Osteoblast (primary cell): ENCODE data around the gene ALPL. TPM values are rescaled to one million over a fixed set of nuclear protein-coding genes. Genes with fewer than 3 reads are reported as not detected.

Experiments used
- DNase-seq: peaks from one replicate; pipeline ENCODE4 v3.0.0; 2011; ENCODE audit warnings: low spot score, mixed read lengths; ENCODE audit not compliant: insufficient read length; ENCODE audit errors: missing footprints
- H2AFZ ChIP-seq: 2 replicates; pipeline ENCODE4 v1.6.0; 2011; ENCODE audit warnings: mild to moderate bottlenecking, low read length
- H3K27ac ChIP-seq: 2 replicates; pipeline ENCODE4 v1.5.1; 2011; ENCODE audit warnings: mild to moderate bottlenecking, low read depth, low read length, moderate library complexity
- H3K27me3 ChIP-seq: 2 replicates; pipeline ENCODE4 v1.6.0; 2012; ENCODE audit warnings: mild to moderate bottlenecking, control low read depth, inconsistent platforms, low read length, moderate library complexity; ENCODE audit not compliant: insufficient read depth
- H3K36me3 ChIP-seq: 2 replicates; pipeline ENCODE4 v1.5.1; 2011; ENCODE audit warnings: mild to moderate bottlenecking, low read length, control low read depth, moderate library complexity; ENCODE audit not compliant: insufficient read depth
- H3K4me1 ChIP-seq: 2 replicates; pipeline ENCODE4 v1.5.1; 2011; ENCODE audit warnings: mild to moderate bottlenecking, low read length, control low read depth, moderate library complexity; ENCODE audit not compliant: insufficient read depth
- H3K4me2 ChIP-seq: 2 replicates; pipeline ENCODE4 v1.6.0; 2011; ENCODE audit warnings: mild to moderate bottlenecking, low read length; ENCODE audit not compliant: insufficient read depth
- H3K4me3 ChIP-seq: fragments of 200-600 bp; sonication (generic); 3 replicates; pipeline ENCODE4 v1.5.1; 2012; ENCODE audit warnings: mild to moderate bottlenecking, low read length, inconsistent platforms; ENCODE audit not compliant: insufficient read depth
- H3K79me2 ChIP-seq: 2 replicates; pipeline ENCODE4 v1.6.0; 2012; ENCODE audit warnings: mild to moderate bottlenecking, low read length, control low read depth, inconsistent platforms; ENCODE audit not compliant: insufficient read depth
- H3K9me3 ChIP-seq: 2 replicates; pipeline ENCODE4 v1.5.1; 2011; ENCODE audit warnings: low read depth, low read length, control low read depth
- H4K20me1 ChIP-seq: 2 replicates; pipeline ENCODE4 v1.6.0; 2012; ENCODE audit warnings: mild to moderate bottlenecking, low read length, control low read depth; ENCODE audit not compliant: insufficient read depth
- CTCF ChIP-seq: IDR thresholded peaks from 2 replicates; pipeline ENCODE4 v1.5.1; 2011; ENCODE audit warnings: mild to moderate bottlenecking, low read depth, low read length, moderate library complexity; ENCODE audit errors: extremely low read depth
- total RNA-seq: library from RNA; depleted of rRNA; stranded (reverse); fragments of >200 nt; gene quantifications from 2 replicates; pipeline ENCODE4 v1.2.3, GENCODE V29; 2012

The ALPL gene
- total RNA-seq, 1 donor, result 8.0 TPM

GRCh38 chr1:21598417-21598816, 89.2 kb downstream of the ALPL start:
- no peaks in the 10 kb centered on the region for H3K36me3 ChIP-seq
- H3K4me2 ChIP-seq, result no peak overlapping the region
- no peak for TF ChIP-seq CTCF
- H3K9me3 ChIP-seq, result no peaks in the 10 kb centered on the region
- H3K4me3 ChIP-seq, result no peak overlapping the region
- DNase-seq, result no peak
- H2AFZ ChIP-seq, result no peak overlapping the region
- no peaks in the 10 kb centered on the region for H4K20me1 ChIP-seq
- H3K27me3 ChIP-seq, result peaks cover 2% of the 10 kb centered on the region
- no peak overlapping the region for H3K27ac ChIP-seq
- H3K4me1 ChIP-seq, result no peaks in the 10 kb centered on the region
- H3K79me2 ChIP-seq, result no peaks in the 10 kb centered on the region

- Histone ChIP-seq H3K36me3 (no peaks in the 10 kb centered on the region), H3K4me3 (no peak overlapping the region), H3K27me3 (no peaks in the 10 kb centered on the region), H3K9me3 (no peaks in the 10 kb centered on the region), H2AFZ (no peak overlapping the region), H3K4me2 (no peak overlapping the region), H3K27ac (no peak overlapping the region), H3K79me2 (no peaks in the 10 kb centered on the region), H4K20me1 (no peaks in the 10 kb centered on the region), H3K4me1 (no peaks in the 10 kb centered on the region)
- TF ChIP-seq CTCF, result no peak
- no peak for DNase-seq
Observed at GRCh38 chr1:21598904-21599303, 89.7 kb downstream of the ALPL start.

DNA sequence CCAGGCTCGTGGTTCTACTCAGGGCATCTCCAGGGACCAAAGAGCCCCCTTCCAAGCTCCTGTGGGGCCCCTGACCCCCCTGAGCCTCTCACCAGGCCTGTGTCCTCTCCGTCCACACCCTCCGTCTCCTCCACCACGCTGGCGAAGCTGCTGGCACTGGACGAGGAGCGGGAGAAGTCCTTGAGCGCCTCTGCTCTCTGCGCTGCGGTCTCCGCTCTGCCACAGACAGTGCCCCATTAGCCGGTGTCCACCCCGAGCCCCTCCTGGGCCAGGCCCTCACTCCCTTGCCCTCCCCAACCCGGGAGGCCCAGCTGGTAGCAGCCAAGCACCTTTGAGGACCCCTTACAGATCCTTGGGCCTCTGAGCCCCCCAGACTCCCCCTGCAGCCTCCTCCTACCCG, 90.2 kb downstream of the ALPL start:
- H3K79me2 ChIP-seq, result no peaks in the 10 kb centered on the region
- no peak overlapping the region for H2AFZ ChIP-seq
- no peak overlapping the region for H3K27ac ChIP-seq
- H4K20me1 ChIP-seq, result no peaks in the 10 kb centered on the region
- H3K4me2 ChIP-seq, result no peak overlapping the region
- no peaks in the 10 kb centered on the region for H3K4me1 ChIP-seq
- DNase-seq, result no peak
- no peaks in the 10 kb centered on the region for H3K9me3 ChIP-seq
- no peaks in the 10 kb centered on the region for H3K36me3 ChIP-seq
- H3K4me3 ChIP-seq, result no peak overlapping the region
- TF ChIP-seq CTCF, result no peak
- no peaks in the 10 kb centered on the region for H3K27me3 ChIP-seq

DNA sequence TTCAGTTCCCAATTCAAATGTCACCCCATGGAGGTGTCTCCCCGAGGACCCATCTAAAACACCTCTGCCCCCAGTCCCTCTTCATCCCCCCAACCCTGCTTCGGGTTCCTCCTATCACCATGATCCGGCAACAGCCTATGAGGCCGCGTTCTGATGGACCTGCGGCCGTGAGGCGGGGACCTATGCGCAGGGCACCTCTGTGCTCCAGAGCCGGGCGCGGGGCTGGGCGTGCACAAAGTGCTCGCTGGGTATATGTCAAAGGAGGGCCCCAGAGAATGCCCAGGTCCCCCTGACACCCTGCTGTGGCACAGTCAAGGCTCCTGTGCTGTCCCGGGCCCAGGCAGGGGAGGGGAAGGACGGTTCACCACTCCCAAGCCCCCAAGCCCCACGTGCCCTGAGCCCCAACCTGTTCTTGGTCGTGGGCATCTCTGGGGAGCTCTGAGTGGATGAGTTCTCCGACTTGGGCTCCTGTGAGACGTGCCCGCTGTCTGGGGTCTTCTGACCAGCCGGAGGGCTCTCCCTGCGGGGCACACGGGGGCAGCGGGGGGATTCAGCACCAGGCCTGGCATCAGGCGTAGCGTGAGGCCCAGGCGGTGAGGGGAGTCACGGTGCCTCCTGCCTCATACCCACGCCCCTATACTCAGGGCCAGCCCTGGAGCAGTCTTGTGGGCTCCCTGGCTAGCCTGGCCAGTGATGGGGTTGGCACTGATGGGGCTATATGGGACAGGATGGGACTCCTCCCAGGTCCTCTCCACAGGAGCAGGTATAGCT, 92.2 kb downstream of the ALPL start:
- Histone ChIP-seq H3K36me3 (no peaks in the 10 kb centered on the region), H3K9me3 (no peaks in the 10 kb centered on the region), H2AFZ (no peak overlapping the region), H4K20me1 (no peaks in the 10 kb centered on the region), H3K27me3 (no peaks in the 10 kb centered on the region), H3K4me2 (no peak overlapping the region), H3K79me2 (no peaks in the 10 kb centered on the region), H3K27ac (no peak overlapping the region), H3K4me1 (no peaks in the 10 kb centered on the region), H3K4me3 (no peak overlapping the region)
- no peak for DNase-seq
- TF ChIP-seq CTCF, result no peak
